Forelimb muscle (tissue), 1 donor: ENCODE measurements around the gene TXNIP. TPM values are rescaled to one million over a fixed set of nuclear protein-coding genes. Genes with fewer than 3 reads are reported as not detected.
A peak's percentile ranks its signal among the peaks of the same experiment; 100 is the strongest.

Experiments used
- DNase-seq: peaks from one replicate; pipeline ENCODE4 v3.0.0-alpha.2; 2013; ENCODE audit warnings: low read depth
- polyA plus RNA-seq: library from polyadenylated mRNA; unstranded; fragments of 120-200 nt; gene quantifications from one replicate; pipeline ENCODE4 v1.2.1, GENCODE V29; 2013; ENCODE audit not compliant: insufficient read length

Gene TXNIP
- polyA plus RNA-seq, 1 donor = 238 TPM

DNA sequence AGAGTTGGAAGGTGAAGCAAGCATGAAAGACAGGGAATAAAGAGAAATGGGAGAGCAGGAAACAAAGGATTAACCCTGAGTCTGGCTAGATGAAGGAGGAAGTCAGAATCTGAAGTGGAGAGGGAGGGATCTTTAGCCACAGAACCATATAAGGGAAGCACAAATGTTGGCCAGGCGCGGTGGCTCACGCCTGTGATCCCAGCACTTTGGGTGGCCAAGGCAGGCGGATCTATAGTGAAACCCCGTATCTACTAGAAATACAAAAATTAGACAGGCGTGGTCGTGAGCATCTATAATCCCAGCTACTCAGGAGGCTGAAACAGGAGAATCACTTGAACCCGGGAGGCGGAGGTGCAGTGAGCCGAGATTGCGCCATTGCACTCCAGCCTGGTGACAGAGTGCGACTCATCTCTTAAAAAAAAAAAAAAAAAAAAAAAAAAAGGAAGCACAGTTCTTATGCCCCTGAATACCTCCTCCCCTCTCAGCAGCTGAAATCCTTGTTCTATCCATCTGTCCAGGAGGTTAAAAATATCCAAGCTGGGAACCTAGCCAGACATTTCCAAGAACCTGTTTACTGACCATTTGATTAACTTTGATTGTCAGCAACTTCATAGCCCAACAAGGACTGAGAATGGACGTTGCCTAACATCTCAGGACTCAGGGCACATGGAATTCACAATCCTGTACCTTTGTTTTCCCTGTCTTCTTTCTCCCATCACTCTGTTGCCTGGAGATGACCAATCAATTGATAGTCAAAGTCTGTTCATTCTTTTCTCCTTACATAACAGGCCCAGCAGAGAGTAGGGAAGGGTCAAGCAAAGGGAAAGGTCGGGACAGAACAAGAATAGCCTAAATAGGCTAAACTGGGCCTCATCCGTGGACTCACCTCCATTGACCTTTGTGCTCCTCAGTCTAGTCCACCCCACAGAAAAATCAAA, 10.6 kb downstream of the TXNIP start:
- no peak for DNase-seq

DNA sequence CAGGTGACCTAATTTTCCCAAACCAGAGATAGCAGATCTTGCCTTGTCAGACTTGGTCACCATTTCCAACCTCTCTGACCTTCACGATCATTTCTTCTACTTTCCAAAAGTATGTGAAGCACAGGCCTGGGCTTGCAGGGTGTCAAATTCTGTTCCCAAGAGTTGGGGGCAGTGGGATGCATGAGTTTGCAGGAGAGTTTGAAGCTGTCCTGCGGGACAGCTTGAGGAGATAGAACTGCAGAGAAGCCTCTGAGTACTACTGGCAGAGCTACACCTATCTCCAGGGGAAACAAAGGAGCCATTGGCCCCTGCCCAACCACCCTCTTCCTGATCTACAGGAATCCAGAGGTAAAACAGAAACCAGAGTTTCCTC, 11.3 kb downstream of the TXNIP start:
- DNase-seq = no peak

DNA sequence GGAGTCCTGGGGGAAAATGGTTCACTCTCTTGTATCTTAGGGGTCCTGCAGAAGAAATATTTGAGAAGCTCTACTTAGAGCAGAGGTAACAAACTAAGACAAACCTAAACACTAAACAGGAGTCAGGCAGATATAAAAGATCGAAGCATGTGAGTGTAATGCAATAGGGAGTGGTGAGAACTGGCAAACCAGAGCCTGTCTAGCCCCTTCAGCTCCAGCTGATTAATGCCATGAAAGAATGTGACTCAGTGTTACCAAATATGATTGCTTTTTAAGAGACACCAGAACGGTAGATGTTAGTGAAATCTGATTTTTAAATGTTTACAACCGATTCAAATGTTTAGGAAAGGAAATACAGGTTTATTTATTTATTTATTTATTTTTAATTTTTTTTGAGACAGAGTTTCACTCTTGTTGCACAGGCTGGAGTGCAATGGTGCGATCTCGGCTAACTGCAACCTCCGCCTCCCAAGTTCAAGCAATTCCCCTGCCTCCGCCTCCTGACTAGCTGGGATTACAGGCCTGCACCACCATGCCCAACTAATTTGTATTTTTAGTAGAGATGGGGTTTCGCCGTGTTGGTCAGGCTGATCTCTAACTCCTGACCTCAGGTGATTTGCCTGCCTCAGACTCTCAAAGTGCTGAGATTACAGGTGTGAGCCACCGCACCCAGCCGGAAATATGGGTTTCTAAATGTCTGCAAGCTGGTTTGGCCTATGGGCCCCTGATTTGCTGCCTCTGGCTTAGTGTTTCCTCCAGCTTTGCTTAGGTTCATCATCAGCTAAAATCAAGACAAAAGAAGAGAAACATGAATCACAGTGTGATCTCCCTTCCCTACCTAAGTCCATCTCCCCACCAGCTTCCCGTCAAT, 12.2 kb downstream of the TXNIP start:
- DNase-seq = no peak

DNA sequence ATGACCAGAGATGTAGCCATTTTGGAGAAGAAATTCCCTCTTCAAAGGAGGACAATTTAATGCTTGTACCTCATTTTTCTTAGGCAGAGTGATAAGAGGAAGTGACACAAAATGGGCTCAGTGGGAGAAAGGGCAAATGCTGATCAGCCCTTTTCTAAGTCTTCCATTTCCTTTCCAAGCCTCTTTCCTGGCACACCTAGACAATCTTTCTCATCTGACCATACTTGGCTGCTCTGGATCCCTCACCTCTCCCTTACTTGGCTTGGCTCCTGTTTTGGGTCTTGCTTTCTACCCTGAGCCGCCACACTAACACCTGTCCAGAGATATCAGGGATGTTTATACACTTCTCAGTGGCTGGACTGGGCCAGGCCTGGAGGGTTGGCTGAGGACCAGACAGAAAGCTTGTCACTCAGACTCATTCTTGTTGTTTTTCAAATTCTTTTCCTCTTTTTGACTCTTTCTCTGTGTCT, 13.1 kb downstream of the TXNIP start:
- no peak for DNase-seq

DNA sequence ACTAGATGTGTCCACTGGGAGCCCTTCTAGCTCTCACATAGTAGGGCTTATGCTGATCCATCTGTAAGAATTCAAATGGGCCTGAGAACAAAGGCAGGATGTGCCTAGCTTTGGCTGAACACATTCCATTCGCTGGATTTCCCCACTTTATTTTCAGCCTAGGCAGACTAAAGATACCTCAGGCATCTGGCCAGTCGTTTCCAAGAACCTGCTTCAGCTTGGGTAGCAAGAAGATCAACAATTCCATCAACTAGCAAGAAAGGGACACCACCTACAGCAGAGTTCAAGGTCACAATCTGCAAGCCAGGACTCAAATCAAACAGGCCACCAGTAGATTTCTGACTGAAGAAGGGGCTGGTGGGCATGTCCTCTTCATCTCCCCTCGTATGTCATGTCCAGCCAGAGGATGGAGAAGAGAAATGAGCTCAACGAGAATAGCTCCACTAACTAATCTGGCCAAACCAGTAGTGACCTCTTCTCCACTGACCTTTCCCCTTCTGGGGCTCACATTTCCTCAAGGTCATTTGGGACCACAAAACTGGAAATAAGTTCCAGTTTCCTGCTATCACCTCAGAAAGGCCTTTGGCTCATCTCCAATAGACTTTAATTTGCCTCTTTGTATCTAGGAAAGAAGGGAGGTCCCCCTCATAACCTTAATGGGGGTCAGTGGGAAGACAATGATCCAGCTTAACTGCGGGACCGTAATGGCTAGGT, 14.2 kb downstream of the TXNIP start:
- no peak for DNase-seq

DNA sequence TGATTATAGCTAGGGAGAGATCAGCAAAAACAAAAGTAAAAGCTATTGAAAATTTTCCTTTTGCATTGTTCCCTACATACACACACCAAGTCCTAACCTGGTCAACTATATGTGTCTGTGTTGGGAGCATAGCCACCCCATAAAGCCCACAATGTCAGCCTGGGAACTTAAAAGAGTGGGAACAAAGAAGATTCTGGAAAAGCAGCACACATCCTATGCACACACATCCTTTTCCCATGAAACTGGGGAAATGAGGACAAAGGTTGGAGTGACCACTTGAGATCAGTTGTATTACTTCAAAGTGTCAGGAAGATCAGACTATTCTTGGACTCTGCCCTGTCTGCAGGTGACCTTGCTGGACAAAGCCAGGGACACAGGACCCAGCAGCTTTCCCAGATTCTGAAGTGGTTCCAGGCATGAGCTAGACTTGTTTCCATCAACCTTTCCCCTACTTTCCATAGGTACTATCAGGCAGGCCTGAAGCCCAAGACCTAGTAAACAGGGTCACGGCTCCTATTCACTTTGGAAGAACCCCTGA, 15.9 kb downstream of the TXNIP start:
- no peak for DNase-seq

DNA sequence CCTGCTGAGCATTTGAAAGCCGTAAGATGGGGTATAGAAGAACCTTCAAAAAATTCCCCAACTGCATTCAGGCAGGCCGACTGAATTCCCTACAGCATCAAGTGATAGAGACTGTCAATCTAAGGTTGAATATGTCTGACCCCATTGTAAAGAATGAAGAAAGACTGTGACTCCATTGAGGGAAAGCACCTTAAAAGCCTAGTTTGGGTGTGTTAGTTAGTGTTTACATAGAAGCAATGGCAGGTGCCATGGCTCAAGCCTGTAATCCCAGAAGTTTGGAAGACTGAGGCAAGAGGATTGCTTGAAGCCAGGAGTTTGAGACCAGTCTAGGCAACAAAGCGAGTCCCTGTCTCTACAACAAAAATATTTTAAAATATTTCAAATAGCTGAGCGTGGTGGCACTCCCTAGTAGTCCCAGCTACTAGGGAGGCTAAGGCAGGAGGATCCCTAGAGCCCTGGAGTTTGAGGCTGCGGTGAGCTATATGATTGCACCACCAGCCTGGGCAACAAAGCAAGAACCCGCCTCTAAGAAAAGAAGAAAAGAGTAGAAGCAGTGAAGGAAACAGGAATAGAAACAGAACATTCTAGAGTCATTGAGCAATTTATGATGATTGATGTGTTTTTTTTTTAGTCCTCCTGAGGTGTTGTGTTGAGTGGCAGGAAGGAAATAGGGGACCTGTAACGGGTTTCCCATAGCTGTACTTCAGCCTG, 16.5 kb downstream of the TXNIP start:
- DNase-seq = no peak

DNA sequence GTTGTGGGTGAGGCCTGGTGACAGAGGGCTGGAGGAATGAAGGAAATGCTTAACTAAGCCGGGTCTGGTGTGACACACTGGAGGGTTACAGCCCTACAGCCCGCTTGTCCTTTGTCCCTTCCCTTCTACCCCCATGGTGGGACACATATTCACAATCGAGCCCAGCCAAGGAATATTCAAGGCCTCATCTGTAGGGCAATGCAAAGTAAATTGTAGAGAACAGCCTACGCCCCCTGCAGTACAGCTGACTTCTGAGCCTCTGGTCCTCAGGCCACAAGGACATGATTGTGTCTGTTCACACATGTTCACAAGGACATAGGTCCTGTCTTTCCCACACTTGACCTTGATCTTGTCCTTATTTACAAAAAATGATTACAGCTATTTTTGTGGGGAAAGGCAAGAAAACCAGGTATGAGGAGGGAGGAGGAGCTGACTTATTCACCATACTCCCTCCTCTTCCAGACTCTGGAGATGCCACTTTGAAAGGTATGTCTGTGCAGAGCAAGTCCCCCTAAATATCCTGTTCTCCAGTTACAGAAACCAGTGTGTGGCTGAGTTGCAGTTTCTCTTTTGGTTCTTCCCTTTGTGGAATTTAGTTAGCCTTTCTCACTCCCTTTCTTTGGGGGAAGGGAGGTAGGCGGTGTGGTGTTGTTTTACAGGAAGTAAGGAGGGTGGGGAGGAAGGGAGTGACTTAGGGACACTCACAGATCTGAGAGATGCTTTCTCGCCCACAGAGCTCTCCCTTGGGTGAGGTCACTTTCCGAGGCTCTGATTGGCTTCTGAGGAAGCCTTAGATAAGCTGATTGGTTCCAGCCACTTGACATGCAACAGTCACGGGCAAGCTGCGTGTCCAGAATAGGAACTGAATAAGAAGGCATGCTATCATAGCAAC, 17.3 kb downstream of the TXNIP start:
- DNase-seq = peak; percentile 99

DNA sequence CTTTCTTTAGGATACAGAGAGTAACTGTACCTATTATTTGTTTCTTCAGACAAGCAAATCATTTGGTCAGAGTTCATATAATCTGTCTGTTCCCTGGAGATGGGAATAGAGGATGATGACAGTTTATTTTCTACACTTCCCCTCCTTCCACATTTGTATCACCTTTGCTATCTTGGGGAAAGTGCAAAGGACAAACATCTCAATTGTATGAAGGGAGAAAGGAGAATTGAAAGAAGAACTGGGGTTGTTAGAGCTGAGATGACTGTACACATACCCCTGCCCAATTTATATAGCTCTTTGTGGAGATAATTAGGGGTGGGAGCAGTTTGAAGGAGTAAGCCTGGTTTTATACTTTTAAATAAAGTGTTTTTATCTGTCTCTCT, 17.9 kb downstream of the TXNIP start:
- DNase-seq = no peak

DNA sequence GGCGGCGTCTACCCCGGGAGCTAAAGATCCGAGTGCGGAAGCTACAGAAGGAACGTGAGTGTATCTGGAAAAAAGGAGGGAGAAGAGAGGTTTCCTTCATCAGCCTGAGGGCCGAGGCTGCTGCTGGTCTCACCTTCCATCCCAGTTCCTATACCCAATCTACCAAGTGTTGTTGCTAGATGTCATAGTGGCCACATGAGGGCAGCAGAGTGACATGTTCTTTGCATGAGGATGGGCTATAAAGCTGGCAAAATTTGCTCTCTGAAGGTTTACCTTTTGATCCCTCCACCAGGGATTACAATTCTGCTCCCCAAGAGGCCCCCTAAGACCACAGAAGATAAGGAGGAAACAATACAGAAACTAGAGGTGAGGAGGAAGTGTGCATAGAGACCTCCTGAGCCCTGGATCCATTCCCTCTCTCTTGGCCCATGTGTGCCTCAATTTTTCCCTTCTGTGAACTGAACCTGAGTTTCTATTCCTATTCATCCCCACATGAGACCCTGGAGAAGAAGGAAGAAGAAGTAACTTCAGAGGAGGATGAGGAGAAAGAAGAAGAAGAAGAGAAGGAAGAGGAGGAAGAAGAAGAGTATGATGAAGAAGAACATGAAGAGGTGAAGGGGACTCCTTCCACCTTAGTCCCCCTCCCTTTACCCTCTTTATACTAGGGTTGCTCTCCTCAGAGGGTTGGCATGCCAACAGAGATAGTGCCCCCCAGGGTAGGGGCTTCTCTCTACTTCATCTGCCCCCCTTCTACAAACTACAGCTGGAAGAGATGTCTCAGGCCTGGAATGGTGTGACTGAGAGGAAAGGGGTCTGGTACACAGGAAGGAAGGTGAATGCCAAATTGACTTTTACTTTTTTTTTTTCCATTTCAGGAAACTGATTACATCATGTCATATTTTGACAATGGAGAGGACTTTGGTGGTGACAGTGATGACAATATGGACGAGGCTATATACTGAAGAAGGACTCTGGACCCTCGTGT, 18.6 kb downstream of the TXNIP start:
- DNase-seq = peak; percentile 86

DNA sequence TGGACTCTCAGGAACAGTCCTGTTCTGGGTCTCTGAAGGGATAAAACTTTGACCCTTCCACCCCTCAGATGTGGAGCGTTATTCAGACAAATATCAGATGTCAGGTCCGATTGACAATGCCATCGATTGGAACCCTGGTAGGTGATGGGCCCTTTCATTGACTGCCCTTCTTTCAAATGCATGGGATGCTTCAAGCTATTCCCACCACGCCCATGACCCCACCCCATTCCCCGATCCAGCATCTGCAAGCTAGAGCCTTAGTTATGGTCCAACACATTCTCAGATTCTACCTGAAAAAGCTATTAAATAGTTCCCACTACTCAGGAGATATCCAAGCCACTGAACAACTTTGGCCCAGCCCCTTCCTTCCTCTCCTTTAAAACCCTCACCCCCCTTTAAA, 19.4 kb downstream of the TXNIP start:
- no peak for DNase-seq

DNA sequence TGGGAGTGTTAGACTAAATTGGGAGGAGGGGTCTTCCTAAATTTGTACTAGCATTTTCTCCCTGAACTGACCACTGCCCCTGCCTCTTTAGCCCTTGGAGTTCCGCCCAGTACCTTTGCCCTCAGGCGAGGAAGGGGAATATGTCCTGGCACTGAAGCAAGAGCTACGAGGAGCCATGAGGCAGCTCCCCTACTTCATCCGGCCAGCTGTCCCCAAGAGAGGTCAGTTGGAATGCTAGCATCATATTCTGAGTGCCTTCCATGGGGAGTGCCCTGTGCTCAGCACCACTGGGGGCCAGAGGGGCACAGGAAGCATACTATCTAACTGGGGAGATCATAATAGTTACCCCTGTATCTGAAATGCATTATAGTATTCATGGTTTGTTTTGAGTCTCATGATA, 21.2 kb downstream of the TXNIP start:
- DNase-seq = no peak

DNA sequence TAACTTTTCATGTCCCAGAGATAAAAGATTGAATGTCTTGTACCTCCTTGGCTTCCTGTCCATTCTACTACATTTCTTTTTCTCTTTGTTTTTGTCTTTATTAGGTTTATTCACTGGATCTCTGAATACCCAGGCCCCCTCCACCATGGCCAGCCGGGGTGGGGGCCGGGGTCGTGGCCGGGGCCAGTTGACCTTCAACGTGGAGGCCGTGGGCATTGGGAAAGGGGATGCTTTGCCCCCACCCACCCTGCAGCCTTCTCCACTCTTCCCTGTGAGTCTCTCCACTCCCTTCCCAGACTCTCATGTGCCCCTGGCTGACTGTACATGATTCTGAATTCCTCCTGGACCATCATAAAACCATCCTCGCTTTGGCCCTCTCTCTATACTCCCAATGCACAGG, 21.7 kb downstream of the TXNIP start:
- DNase-seq = no peak

DNA sequence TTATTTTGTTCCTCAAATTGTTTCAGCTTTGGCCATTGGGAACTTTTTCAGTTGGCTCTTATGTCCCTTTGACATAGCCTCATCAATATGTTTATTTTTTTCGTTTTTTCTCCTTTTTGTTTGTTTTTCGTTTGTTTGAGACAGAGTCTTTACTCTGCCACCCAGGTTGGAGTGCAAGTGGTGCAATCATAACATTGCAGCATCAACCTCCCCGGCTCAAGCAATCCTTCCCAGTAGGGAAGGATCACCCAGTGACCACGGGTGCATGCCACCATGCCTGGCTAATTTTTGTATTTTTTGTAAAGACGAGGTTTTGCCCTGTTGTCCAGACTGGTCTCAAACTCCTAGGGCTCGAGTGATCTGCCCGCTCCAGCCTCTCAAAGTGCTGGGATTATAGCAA, 23.8 kb downstream of the TXNIP start:
- DNase-seq = no peak

DNA sequence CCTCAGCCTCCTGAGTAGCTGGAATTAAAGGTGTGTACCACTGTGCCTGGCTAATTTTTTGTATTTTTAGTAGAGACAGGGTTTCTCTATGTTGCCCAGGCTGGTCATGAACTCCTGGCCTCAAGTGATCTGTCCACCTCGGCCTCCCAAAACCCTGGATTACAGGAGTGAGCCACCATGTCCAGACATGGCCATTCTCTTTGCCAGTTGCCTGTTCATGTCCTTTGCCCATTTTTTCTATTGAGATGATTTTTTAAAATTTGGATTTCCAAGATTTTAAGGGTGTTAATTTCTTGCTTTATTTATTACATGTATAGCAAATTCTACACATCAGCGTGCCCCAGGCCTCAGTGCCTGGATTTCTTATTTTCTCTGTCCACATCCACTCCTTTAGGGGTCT, 29.1 kb downstream of the TXNIP start:
- no peak for DNase-seq

DNA sequence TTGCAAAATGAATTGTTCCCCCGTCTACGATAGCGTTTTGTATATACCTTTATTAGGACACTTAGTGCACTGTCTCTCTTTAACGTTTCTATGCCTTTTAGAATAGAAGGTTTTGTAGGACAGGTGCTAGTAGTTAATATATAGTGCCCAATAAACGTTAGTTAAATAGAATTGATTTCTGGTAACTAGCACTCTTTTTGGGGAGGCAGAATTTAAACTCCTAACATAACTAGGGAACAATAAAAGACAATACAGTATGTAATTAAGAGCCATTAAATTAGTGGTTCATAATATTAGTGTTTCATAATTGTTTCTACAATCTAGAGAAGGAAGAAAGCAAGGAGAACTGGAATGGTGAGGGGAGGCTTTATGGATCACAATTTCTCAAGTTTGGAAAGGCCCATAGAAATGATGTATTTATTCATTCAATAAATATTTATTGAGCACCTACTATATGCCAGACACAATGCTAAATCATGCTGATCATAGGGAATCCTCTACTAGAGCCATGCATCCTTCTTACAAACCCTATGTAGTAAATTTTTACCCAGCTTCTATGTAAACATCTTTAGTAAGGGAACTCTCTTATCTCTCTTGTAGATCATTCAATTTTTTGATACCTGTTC, 31.1 kb downstream of the TXNIP start:
- no peak for DNase-seq

DNA sequence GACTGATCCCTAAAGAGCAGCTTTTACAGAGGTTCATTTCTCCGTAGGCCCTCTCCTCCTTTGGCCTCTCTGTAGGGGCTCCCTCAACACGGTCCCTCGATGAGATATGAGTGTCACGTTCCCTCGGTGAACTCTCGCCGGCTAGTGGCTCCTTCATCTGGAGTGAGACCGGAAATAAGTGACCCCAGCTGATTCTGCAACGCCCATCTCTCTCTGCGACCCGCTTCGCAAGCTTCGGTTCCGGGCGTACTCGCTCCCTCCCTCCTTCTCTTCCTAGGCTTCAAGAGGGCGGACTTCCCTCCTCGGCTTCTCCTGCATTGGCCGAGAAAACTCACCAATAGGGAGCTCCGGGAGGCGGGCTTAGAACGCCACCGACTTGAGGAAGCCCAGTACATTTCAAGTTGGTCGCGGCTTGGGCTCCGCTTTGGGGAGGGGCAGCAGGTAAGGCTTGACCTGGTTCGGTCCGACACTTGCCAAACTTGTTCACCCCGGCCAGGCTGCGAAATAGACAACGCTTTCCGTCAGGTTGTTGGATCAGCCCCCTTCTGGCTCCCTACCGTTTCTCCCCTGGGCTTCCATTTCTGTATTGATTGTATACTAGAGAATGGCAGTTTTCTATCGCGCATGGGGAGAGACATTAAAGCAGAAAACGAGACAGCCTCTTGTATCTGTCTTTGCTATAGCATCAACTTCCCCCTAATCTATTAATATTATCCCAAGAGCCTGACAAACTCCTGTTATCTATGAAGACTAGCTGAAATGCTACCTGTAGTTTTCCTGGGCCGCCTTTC, 31.9 kb downstream of the TXNIP start, which contains the start of the genes ANKRD34A and POLR3GL:
ANKRD34A (minus strand) TSS at position 248 of the 791 bp plus-strand sequence. CDS start 2,816 bp downstream, outside the sequence.
POLR3GL (plus strand) TSS at position 363 of the 791 bp plus-strand sequence. CDS start 10,176 bp downstream, outside the sequence.
- peak; percentile 89 for DNase-seq
